Endodermal cell (in vitro differentiated cells): ENCODE results near the gene MUSK. TPM values are rescaled to one million over a fixed set of nuclear protein-coding genes. Genes with fewer than 3 reads are reported as not detected.

ENCODE experiments used
- DNase-seq: peaks from one replicate; pipeline ENCODE4 v3.0.0-alpha.2; 2017
- H3K27ac ChIP-seq: 2 replicates; pipeline ENCODE4 v1.5.1; 2013; ENCODE audit warnings: mild to moderate bottlenecking, low read depth, low read length, moderate library complexity
- H3K27me3 ChIP-seq: 2 replicates; pipeline ENCODE4 v1.6.1; 2013; ENCODE audit warnings: mild to moderate bottlenecking, low read length, moderate library complexity; ENCODE audit not compliant: insufficient read depth, control insufficient read depth, poor library complexity, severe bottlenecking
- H3K36me3 ChIP-seq: 2 replicates; pipeline ENCODE4 v1.7.0; 2013; ENCODE audit warnings: mild to moderate bottlenecking, low read length, moderate library complexity; ENCODE audit not compliant: control insufficient read depth, insufficient read depth
- H3K4me1 ChIP-seq: one replicate; pipeline ENCODE4 v1.7.0; 2013; ENCODE audit warnings: low read length; ENCODE audit not compliant: control insufficient read depth, insufficient read depth
- H3K4me3 ChIP-seq: 2 replicates; pipeline ENCODE4 v1.5.1; 2013; ENCODE audit warnings: mild to moderate bottlenecking, low read length, moderate library complexity
- H3K9ac ChIP-seq: 2 replicates; pipeline ENCODE4 v1.6.1; 2013; ENCODE audit warnings: mild to moderate bottlenecking, low read length, moderate library complexity; ENCODE audit not compliant: poor library complexity, severe bottlenecking; ENCODE audit errors: extremely low read depth
- H3K9me3 ChIP-seq: 2 replicates; pipeline ENCODE4 v1.6.1; 2013; ENCODE audit warnings: mild to moderate bottlenecking, low read length, moderate library complexity; ENCODE audit not compliant: control insufficient read depth
- H3K27ac Mint-ChIP-seq: 2 replicates; pipeline ENCODE4 v1.8.0; 2020; ENCODE audit warnings: mixed read lengths
- H3K27me3 Mint-ChIP-seq: 2 replicates; pipeline ENCODE4 v1.8.0; 2021; ENCODE audit warnings: mild to moderate bottlenecking, mixed read lengths; ENCODE audit not compliant: insufficient read depth
- H3K36me3 Mint-ChIP-seq: 2 replicates; pipeline ENCODE4 v1.8.0; 2020; ENCODE audit warnings: low read depth, mixed read lengths
- H3K4me1 Mint-ChIP-seq: 2 replicates; pipeline ENCODE4 v1.8.0; 2020; ENCODE audit warnings: mixed read lengths
- H3K4me3 Mint-ChIP-seq: 2 replicates; pipeline ENCODE4 v1.8.0; 2020; ENCODE audit warnings: mild to moderate bottlenecking, moderate library complexity, mixed read lengths
- H3K9me3 Mint-ChIP-seq: 2 replicates; pipeline ENCODE4 v1.8.0; 2020; ENCODE audit warnings: mild to moderate bottlenecking, mixed read lengths
- WGBS, 2 experiments: methylation state at CpG; one replicate each; pipeline versions ENCODE4 v1.1.5 to v1.1.7; 2013; ENCODE audit warnings: missing lambda C conversion rate in 2 of 2, mixed read lengths in 1 of 2; ENCODE audit not compliant: insufficient coverage in 1 of 2, insufficient read length in 1 of 2; 5-methylcytosine and 5-hydroxymethylcytosine counted together
- total RNA-seq, 2 donors: library from RNA; stranded (reverse); fragmentation: NEBNext Ultra II Directional in 1 of 2; extraction: Animal tissue kit (Norgen Biotek cat#: 25700) in 1 of 2; gene quantifications; 2 replicates in 1 of 2; 3 replicates in 1 of 2; pipeline ENCODE4 v1.2.1, GENCODE V29; 2021
- TF ChIP-seq, protein P1 (sequence below): fragments of 200-600 bp; sonication (generic); conservative IDR thresholded peaks from 2 replicates; pipeline ENCODE4 v1.5.0; 2021; ENCODE audit warnings: antibody characterized with exemption, mild to moderate bottlenecking

MUSK gene
- total RNA-seq, 2 donors from 2014 or later: not detected

DNA sequence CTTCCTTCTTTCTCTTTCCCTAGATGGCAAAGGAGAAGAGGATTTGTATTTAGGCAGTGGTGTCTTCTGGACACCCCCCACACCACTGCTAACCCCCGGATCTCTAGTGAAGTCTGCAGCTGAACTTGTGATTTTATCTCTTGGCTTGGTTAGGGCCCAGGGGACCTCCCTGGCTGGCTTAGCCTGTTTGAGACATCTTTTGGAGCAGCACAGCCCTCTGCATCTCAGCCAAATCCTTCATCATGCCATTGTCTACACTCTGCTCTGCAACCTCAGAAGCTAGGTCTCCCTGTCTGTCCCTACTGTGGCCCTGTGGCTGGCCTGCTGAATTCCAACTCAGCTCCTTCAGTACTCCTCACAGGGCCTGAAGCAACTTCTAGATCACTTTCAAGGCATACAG is 81.7 kb downstream of the MUSK start:
- no peak overlapping the region for H3K4me3 Mint-ChIP-seq

DNA sequence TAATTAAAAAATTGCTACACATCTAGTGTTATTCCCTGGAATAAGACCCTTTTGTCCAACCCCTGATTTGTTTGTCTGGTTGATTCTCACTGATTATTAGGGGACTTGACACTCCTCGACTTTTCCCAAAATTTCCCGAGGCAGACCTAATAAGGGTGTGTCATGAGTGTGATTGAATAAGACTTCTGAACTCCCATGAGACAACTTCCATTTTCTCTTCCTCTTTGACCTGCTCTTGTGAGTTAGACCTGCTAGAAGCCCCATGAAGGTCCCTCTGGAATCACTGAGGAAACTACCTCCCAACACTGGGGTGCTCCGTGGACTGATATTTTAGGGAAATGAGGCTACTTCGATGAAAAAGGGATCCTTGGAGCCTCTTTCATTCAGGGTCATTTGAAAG is 83.4 kb downstream of the MUSK start:
- Mint-ChIP-seq H3K4me1 (no peaks in the 10 kb centered on the region), H3K36me3 (no peaks in the 10 kb centered on the region), H3K9me3 (no peaks in the 10 kb centered on the region), H3K27me3 (no peaks in the 10 kb centered on the region), H3K27ac (no peak overlapping the region), H3K4me3 (no peak overlapping the region)
- no peak overlapping the region for H3K9ac ChIP-seq
- no peak for DNase-seq
- no peak overlapping the region for H3K4me3 ChIP-seq
- TF ChIP-seq, protein P1, sequence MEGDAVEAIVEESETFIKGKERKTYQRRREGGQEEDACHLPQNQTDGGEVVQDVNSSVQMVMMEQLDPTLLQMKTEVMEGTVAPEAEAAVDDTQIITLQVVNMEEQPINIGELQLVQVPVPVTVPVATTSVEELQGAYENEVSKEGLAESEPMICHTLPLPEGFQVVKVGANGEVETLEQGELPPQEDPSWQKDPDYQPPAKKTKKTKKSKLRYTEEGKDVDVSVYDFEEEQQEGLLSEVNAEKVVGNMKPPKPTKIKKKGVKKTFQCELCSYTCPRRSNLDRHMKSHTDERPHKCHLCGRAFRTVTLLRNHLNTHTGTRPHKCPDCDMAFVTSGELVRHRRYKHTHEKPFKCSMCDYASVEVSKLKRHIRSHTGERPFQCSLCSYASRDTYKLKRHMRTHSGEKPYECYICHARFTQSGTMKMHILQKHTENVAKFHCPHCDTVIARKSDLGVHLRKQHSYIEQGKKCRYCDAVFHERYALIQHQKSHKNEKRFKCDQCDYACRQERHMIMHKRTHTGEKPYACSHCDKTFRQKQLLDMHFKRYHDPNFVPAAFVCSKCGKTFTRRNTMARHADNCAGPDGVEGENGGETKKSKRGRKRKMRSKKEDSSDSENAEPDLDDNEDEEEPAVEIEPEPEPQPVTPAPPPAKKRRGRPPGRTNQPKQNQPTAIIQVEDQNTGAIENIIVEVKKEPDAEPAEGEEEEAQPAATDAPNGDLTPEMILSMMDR: no peak
- H3K4me1 ChIP-seq: no peaks in the 10 kb centered on the region
- no peaks in the 10 kb centered on the region for H3K9me3 ChIP-seq
- H3K36me3 ChIP-seq: no peaks in the 10 kb centered on the region
- WGBS, 2 experiments: 99 to 100% methylated on average over 3 to 4 of the region's 4 CpGs
- H3K27ac ChIP-seq: no peak overlapping the region
- no peaks in the 10 kb centered on the region for H3K27me3 ChIP-seq

More for the DNA sequence above, 81.7 kb downstream of the MUSK start:
- Mint-ChIP-seq H3K27ac (no peak overlapping the region), H3K36me3 (no peaks in the 10 kb centered on the region), H3K9me3 (no peaks in the 10 kb centered on the region), H3K4me1 (no peaks in the 10 kb centered on the region), H3K27me3 (no peaks in the 10 kb centered on the region)
- no peak for DNase-seq
- 80 to 96% methylated on average over 1 of the region's 1 CpG for WGBS, 2 experiments
- Histone ChIP-seq H3K27ac (no peak overlapping the region), H3K9ac (no peak overlapping the region), H3K4me1 (no peaks in the 10 kb centered on the region), H3K36me3 (no peaks in the 10 kb centered on the region), H3K27me3 (no peaks in the 10 kb centered on the region), H3K9me3 (no peaks in the 10 kb centered on the region), H3K4me3 (no peak overlapping the region)
- TF ChIP-seq, protein P1: no peak

DNA sequence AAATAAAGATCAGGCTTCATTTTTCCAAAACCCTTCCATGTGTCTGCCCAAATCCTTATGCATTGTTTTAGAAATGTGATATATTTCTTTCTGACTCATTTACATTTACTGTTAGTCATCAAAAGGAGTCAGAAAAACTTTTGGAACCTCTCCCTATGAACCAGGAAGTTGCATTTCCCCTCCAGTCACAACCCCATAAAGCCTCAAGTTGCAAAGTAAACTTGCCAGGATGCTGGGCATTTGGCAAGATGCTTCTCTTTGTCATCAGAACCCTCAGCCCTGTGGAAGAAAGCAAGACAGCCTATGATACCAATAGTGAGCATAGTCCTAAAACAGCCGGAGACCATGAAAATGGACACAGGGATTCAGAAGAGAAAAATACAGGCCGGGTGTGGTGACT is 84.2 kb downstream of the MUSK start:
- no peaks in the 10 kb centered on the region for H3K27me3 Mint-ChIP-seq

More for the DNA sequence above, 84.2 kb downstream of the MUSK start:
- Histone ChIP-seq H3K4me1 (no peaks in the 10 kb centered on the region), H3K27ac (no peak overlapping the region), H3K9ac (no peak overlapping the region), H3K27me3 (no peaks in the 10 kb centered on the region), H3K9me3 (no peaks in the 10 kb centered on the region), H3K36me3 (no peaks in the 10 kb centered on the region), H3K4me3 (no peak overlapping the region)
- no peak overlapping the region for H3K27ac Mint-ChIP-seq
- DNase-seq: no peak
- TF ChIP-seq, protein P1: no peak
- H3K9me3 Mint-ChIP-seq: no peaks in the 10 kb centered on the region
- no peaks in the 10 kb centered on the region for H3K36me3 Mint-ChIP-seq
- H3K4me1 Mint-ChIP-seq: no peaks in the 10 kb centered on the region
- no peak overlapping the region for H3K4me3 Mint-ChIP-seq
- 92 to 93% methylated on average over 2 of the region's 2 CpGs for WGBS, 2 experiments
